SIG-M5 (cell line): ENCODE data around the gene PRELP.

Source experiments
- DNase-seq: peaks from one replicate; lab custom pipeline; 2025; lab: John Stamatoyannopoulos, UW

Gene PRELP

GRCh38 chr1:203478231-203478630, 2.6 kb downstream of the PRELP start:
- no peak for DNase-seq

DNA sequence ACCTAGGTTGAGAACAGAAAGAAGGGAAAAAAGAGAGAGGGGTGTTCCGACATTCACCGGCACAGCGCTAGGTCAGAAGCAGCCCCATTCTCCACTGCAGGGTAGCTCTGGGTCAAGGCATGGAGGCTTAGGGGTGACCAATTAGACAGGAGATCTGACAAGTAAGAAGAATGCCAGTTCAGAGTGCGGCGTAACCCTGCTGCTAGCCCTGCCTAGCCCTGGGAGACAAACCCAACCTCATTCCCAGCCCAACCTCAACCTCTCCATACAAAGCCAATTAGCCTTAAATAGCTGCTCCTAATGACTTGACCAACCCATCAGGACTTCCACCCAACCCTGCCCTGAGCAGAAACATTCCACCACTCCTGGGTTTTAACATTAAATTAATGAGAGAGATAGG, 3.4 kb downstream of the PRELP start:
- no peak for DNase-seq

GRCh38 chr1:203479646-203480045, 4.0 kb downstream of the PRELP start:
- no peak for DNase-seq

DNA sequence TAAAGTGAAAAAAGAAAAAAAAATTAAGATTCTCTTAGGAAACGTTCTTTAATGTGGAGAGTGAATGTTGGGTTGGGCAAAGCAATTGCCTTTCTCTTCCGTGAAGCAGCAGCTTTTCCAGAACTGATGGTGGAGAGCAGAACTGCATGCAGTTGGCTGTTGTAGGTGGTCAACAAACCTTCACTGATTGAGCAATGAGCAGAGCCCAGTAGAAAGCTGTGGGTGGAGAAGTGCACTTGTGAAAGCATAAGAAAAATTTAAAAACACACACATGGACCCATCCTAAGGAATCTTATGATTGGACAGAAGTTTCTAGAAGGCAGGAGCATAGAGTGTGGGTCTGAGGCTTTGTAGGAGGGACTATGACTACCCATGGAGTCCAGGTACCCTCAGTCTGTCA, 4.5 kb downstream of the PRELP start:
- no peak for DNase-seq

DNA sequence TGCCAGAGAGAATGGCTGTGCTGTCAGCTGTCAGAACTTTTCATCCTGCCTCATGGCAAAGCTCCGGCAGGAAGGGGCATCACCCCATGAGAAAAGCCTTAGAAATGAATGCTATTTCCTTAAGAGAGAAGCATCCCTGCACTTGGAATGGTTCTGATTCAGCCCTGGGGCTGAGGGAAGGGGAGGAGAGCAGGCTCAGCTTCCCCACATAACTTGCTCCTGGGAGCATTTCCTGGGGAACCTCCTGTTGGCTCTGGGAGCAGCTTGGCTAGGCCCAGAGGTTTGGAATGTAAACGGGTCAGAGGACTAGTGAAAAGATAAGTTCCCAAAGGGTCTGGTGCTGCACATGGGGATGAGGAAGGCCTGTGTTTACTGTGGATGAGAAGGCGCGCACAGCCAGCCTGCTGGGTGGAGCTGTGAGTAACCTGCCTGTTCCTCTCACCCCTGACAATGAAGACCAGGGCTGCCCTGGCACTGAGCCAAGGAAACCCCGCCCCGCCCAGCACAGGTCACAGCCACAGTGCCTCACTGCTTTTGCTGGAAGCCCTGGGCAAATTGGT, 5.0 kb downstream of the PRELP start:
- no peak for DNase-seq

DNA sequence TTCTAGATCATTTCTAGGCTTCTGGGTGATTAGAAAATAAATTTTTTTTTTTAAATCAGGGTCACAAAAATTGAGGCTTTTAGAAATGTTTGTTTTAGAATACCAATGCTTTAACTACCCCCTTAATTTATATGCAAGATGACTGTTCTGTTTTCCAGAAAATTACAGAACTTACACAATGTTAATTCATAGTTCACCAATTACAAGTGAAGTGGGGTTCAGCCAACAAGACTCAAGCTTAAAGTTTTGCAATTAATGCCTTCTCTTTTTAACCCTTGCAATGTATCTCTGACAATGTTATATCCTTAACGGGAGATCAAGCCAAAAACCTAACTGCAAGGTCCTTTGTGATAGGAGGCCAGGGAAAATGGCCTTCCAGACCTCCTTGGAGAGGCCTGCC, 5.6 kb downstream of the PRELP start:
- DNase-seq = no peak

DNA sequence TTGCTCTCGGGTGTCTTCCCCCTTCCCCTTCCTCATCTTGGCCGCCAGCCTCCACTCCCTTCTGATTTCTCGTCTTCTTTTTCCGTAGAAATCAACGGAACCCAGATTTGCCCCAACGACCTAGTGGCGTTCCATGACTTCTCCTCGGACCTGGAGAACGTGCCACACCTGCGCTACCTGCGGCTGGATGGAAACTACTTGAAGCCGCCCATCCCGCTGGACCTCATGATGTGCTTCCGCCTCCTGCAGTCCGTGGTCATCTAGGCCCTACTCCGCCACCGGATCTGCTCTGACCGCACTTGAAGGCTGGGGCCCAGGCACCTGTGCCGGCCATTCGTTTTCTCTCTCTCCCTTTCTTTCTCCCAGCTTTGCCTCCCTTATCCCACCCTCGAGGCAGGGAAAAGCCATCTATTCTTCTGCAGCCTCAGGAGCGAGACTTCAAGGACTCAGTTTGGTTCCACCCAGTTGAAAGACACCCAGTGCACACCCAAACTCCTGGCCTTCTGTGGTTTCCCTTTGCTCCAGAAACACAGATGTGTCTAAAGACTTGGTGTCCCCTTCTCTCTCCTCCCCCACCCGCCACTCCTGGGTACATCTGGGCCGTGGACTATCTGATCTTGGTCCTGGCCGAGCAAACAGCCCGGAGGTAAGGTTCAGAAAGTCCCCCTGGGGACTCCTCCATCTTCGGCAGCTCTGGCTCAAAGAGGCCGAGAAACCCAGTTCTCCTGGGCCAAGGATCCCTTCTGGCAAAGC, 11.2 kb downstream of the PRELP start:
- no peak for DNase-seq

DNA sequence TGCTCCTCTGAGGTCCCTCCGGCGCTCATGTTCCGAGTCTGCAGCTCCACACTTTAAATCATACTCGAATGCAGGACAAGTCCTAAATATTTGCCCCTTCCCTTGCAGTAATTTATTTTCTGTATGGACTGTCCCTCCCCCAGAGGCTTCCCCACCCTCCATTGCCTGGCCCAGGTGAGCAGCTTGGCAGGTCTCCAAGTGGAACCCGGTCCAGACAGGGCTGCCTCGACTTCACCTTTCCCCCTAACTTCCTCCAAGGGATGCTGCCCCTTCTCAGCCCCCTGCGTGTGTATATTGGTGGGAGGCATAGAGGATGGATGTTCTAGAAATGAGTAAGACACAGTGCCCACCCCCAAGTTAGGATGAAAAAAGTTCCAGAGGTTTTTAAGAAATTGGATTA, 12.9 kb downstream of the PRELP start:
- DNase-seq = no peak

DNA sequence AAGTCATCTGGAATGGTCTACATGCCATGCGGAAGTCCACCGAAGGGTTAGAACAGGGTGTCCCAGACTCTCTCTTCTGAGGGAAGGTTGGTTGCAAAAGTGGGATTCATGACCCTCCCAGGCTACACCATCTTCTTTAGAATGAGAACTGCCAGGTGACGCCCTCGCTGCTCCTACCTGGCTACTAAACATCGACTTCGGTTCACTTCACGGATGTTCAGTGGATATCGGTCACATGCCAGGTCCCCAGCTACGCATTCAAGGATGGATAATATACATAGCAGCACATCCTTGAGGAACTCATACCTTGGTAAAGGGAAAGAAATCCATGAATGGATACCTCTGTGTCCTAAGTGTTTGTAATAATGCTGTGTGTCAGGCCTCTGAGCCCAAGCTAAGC, 15.0 kb downstream of the PRELP start:
- no peak for DNase-seq

GRCh38 chr1:203491664-203492063, 16.1 kb downstream of the PRELP start:
- DNase-seq = no peak

DNA sequence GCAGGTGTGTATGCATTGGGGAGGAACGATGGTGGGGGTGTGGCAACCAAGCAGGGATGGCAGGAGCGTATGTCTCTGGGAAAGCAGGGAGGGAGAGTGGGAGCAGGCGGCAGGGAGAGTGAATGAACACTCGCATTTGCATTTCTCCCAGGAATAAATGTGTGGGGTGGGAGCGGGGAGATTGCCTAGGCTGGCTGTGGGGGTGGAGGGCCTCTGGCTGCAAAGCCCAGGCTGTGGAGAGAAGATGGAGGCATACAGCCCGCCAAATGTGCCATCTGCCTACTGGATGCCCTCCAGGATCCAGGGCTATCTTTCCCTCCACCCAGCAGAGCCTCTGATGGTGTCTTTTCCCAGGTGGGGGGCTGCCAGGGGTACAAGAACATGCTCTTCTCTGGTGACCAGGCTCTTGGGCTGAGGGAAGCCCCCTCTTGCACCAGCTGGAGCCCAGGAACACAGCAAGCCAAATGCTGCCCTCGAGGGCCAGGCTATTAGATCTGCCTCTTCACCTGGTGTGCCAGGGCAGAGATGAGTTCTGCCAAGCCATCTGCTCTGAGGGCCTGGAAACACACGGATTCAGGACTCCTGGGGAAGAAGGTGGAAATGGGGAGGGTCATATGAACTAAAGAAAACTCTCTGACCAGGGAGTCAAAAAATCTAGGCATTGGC, 16.6 kb downstream of the PRELP start:
- no peak for DNase-seq

DNA sequence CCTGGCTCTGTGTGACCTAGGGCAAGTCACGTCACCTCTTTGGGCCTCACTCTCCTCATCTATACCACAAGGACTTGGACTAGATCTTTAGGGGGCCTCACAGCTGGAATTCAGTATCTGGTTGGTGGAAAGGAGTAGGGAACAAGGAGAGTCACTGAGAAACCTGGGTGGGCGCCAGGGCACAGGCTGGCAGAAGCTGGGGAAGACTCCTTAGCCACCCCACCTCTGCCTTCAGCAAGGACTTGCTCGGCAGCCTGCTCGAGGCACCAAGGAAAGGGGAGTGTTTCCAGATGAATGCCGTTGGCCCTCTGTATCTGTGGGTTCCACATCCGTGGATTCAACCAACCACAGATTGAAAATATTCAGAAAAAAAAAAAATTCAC, 17.1 kb downstream of the PRELP start:
- DNase-seq = no peak

- no peak for DNase-seq
Measured at GRCh38 chr1:203493901-203494300, 18.3 kb downstream of the PRELP start, which contains the start of gene OPTC. Gene OPTC, plus strand, starts transcription at chr1:203494153. Its CDS starts 1,853 bp downstream, at chr1:203496006.

DNA sequence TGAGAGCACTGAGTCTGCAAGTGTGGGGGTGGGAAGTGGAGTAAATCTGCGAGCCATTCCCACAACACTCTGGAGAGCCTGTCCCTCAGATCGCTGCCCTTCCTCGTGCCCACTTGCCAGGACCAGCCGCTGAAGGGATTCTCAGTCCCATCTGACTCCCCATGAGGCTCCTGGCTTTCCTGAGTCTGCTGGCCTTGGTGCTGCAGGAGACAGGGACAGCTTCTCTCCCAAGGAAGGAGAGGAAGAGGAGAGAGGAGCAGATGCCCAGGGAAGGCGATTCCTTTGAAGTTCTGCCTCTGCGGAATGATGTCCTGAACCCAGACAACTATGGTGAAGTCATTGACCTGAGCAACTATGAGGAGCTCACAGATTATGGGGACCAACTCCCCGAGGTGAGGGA, 20.2 kb downstream of the PRELP start:
- DNase-seq = no peak

DNA sequence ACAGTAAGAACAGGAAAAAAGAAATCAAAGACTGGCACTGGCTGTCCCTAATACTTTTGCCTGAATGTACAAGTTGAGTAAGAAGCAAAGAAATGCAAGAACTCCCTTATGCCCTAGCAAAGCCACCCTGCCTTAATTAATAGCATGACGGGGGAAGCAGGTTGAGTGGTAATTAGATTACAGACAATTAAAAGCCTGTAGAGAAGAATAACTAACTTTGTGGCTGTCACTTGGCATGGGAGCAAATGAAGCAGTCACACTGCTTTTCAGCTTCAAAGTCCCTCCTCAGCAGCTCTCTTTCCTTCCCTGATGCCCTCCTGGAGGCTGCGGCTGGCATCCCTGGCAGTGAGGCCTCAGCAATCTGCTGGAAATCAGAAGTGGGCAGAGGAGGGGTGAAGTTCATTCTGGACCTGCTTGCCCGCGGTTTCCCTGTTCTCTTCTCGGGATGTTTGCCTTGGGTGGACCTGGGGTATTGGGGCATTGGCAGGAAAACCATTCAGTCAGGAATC, 21.7 kb downstream of the PRELP start:
- no peak for DNase-seq

DNA sequence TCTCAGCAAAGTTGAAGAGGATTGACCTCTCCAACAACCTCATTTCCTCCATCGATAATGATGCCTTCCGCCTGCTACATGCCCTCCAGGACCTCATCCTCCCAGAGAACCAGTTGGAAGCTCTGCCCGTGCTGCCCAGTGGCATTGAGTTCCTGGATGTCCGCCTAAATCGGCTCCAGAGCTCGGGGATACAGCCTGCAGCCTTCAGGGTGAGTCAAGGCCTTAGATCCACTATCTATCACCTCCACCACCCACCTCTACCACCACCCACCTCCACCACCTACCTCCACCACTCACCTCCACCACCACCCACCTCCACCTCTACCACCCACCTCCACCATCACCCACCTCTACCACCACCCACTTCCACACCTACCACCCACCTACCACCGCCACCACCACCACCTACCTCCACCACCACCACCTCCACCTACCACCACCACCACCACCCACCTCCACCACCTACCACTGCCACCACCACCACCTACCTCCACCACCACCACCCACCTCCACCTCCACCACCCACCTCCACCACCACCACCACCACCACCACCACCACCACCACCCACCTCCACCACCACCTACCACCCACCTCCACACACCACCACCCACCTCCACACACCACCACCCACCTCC, 24.2 kb downstream of the PRELP start:
- no peak for DNase-seq

DNA sequence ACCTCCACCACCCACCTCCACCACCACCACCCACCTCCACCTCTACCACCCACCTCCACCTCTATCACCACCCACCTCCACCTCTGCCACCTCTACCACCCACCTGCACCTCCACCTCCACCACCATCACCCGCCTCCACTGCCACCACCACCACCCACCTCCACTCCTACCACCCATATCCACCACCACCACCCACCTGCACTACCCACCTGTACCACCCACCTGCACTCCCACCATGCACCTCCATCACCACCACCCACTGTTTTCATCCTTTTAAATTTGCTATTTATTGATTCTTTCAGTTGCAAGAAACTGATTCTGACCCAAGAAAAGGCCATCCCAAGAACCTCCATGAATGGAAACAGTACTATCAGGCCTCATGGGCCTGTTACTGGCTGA, 24.7 kb downstream of the PRELP start:
- DNase-seq = no peak

- DNase-seq = no peak
Measured at GRCh38 chr1:203503836-203504235, 28.2 kb downstream of the PRELP start.

DNA sequence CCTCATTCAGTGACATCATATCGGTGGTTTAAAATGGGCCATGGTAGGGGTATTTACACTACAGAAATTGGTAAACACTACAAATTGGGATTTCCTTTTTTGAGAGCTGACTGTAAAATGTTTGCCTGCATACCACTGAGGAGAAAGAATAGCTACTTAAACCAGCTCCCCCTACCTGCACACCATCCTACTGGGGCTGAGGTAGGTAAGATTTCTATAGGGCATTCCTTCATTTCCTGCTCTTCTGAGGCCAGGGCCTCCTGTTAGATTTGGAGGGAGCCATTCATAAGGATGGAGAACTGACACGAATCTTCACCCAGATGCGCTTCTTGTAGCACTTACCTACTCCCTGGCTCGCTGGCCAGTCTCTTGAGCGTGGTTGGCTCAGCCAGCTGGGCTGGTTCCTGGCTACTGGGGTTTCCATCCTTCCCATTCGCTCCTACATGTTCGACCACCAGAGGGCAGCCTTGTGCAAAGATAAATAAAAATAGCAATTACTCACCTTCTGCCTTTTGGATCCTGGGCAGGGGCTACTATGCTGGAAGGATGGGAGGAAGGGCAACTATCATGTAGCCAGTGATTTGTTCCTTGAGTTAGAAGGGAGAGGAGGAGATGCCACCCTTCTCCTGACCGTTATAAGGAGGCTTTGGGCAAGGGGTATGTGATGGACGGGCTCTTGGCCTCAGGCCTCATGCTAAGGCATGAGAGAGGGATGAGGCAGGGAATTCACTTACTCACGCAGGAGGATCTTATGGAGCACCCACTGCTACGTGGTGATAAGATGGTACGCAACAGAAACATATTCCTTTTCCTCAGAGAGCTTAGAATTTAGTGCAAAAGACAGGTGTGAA, 29.0 kb downstream of the PRELP start:
- peak; percentile 24 for DNase-seq

DNA sequence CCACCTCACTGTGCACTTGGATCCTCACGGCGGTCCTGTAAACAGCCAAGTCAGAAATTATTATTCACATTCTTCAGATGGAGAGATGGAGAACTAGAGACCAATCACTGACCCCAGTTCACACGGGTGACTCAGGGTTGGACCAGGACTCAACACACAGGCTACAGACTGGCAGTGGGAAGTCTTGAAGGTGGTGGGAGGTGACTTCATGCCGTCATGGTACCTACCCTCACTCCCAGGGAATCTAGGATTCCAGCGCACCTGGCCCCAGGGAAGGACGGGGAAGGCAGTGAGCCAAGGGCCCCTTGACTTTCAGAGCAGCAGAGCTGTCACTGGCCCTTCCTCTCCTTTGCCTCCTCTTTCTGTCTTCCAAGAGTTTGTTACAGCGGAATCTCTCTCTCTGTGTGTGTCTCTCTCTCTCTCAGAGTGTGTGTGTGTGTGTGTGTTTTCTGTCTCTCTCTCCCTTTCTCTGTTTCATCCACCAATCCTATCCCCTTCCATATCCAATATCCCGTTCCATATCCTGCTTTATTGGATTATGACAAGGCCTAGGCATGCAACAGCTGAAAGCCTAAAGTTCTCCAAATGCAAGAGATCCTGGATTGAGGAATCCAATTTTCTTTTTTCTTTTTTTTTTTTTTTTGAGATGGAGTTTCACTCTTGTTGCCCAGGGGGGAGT, 30.1 kb downstream of the PRELP start:
- no peak for DNase-seq
